ENCODE measurements around the gene GALT.

GALT gene

DNA sequence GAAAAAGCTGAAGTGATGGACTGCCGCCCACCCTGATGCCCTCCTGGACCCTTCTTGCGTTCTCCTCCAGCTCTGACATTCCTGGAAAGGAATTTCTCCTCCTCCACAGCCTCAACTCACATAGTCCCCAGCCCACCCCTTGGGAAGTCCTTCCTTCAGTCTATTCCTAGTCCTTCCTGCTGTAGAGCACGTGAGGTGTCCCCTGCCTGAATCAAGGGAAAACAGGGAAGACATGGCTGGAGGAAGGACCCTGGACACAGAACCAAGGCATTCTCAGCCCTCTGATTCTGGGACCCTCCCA lies 21.3 kb upstream of the GALT start:
- ChIA-PET CTCF (interaction anchor here (0.6 to 1.9 kb wide), 2 partner anchors 9 to 352 kb away, joined by 3 to 10 read pairs; no protein-coding TSS in a partner anchor), POLR2A (ENCODE audit: low non-redundant PET) (no interaction called here)
- H3K27ac ChIP-seq = no peak overlapping the region
- DNase-seq (ENCODE audit: low spot score) = no peak
- TF ChIP-seq, protein P1, sequence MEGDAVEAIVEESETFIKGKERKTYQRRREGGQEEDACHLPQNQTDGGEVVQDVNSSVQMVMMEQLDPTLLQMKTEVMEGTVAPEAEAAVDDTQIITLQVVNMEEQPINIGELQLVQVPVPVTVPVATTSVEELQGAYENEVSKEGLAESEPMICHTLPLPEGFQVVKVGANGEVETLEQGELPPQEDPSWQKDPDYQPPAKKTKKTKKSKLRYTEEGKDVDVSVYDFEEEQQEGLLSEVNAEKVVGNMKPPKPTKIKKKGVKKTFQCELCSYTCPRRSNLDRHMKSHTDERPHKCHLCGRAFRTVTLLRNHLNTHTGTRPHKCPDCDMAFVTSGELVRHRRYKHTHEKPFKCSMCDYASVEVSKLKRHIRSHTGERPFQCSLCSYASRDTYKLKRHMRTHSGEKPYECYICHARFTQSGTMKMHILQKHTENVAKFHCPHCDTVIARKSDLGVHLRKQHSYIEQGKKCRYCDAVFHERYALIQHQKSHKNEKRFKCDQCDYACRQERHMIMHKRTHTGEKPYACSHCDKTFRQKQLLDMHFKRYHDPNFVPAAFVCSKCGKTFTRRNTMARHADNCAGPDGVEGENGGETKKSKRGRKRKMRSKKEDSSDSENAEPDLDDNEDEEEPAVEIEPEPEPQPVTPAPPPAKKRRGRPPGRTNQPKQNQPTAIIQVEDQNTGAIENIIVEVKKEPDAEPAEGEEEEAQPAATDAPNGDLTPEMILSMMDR (conservative IDR thresholded peaks at IDR 0.05; ENCODE audit: low read depth) = no peak

DNA sequence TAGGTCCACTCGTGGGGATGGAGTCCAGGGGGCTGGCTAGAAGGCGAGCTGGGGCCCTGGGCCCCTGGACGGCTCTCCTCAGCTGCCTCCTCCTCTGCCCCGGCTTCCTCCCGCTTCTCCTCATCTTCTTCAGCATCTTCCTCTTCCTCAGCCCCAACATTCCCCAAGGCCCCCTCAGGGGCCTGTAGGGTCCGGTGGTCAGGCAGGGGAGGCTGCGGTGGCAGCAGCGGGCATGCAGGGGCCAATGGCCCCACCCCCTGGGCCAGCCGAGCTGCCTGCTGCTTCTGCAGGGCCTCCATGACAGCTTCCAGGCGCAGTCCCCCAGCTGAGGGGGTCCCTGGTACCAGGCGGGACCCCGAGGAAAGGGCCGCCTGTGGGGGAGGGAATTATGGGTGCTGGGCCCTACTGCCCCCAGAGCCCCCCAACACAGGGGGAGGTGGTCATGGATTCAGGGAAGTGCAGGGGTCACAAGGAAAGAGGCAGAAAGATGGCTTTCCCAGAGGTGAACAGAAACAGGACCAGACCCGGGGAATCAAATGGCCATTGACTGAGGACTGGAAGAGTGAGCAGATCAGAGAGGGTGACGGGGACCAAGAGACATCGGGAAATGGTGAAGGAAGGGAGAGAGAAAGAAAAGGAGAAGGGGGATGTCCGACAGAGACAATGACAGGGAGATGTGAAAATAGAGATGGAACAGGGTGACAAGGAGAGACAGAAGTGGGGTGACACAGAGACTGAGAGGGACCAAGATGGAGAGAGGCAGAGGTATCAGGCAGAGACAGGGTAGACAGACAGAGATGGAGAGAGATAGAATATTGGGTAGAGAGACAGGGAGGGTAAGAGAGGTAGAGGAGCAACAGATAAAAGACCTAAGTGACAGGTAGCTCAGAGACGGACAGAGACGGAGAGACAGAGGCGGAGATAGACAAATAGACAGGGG lies 18.5 kb upstream of the GALT start:
- CTCF ChIA-PET = no interaction called here
- no peak for DNase-seq (ENCODE audit: low spot score)
- no peak overlapping the region for H3K27ac ChIP-seq
- POLR2A ChIA-PET (ENCODE audit: low non-redundant PET) = interaction anchor here (0.6 kb wide), 1 partner anchor 17 kb away, joined by 4 read pairs; no protein-coding TSS in a partner anchor
- TF ChIP-seq, protein P1 (conservative IDR thresholded peaks at IDR 0.05; ENCODE audit: low read depth) = no peak

DNA sequence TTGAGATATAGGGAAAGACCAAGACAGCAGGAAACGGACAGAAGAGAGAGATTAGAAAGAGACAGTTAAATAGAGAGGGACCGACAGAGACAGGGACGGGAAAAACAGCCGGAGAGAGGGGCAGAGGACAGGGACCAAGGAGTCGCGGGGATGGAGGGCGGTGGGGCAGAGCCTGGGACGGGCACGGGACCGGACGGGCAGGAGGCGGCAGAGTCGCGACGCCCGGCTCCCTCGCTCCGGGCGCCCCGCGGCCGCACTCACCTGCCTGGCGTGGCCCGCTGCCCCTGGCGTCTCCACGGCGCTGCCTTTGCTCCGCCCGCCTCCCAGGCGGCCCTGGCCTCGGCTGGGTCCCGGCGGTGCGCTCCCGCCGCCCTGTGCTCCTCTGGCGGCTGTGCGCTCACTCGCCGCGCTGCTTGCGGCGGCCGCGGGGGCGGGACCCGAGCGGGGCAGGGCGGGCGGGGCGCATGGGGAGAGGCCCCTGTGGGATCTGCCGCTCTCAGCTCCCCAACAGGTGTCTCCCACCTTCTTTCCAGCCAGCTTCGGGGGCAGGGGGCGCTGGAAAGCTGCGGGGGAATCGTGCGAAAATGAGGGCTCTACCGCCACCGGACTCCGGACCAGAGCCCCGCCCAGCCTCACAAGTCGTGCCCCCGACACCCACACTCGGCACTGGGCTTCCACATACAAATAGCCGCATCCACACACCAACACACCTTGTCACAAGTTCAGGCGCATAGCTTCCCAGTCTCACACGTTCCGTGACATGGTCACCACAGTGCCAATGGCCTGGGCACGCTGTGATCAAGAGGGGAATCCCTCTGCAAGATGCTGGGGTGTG lies 17.6 kb upstream of the GALT start, which contains the start of gene ARID3C:
Gene ARID3C, minus strand, starts transcription at position 411 of the 835 bp plus-strand sequence. CDS start 1,052 bp downstream, outside the sequence.
- POLR2A ChIA-PET (ENCODE audit: low non-redundant PET) = no interaction called here
- TF ChIP-seq, protein P1 (conservative IDR thresholded peaks at IDR 0.05; ENCODE audit: low read depth) = no peak; the same call in 1 of the 2 replicates
- no peak within 1 kb of the TSS for H3K27ac ChIP-seq
- DNase-seq (ENCODE audit: low spot score) = peak; percentile 49
- CTCF ChIA-PET = no interaction called here

DNA sequence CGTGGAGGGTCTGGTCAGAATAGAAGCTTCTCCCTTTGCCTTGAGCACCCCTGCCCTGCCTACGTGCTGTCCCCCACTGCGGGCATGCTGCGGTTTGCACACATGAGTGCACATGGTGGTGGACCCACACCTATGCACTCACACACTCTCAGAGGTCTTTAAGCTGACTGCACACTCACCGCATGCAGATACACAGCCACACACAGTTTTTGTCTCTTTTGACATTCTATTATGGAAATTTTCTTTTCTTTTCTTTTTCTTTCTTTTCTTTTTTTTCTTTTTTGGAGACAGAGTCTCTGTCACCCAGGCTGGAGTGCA lies 17.0 kb upstream of the GALT start:
- TF ChIP-seq, protein P1 (conservative IDR thresholded peaks at IDR 0.05; ENCODE audit: low read depth) = no peak
- H3K27ac ChIP-seq = no peak overlapping the region
- ChIA-PET POLR2A (ENCODE audit: low non-redundant PET) (no interaction called here), CTCF (no interaction called here)
- no peak for DNase-seq (ENCODE audit: low spot score)

DNA sequence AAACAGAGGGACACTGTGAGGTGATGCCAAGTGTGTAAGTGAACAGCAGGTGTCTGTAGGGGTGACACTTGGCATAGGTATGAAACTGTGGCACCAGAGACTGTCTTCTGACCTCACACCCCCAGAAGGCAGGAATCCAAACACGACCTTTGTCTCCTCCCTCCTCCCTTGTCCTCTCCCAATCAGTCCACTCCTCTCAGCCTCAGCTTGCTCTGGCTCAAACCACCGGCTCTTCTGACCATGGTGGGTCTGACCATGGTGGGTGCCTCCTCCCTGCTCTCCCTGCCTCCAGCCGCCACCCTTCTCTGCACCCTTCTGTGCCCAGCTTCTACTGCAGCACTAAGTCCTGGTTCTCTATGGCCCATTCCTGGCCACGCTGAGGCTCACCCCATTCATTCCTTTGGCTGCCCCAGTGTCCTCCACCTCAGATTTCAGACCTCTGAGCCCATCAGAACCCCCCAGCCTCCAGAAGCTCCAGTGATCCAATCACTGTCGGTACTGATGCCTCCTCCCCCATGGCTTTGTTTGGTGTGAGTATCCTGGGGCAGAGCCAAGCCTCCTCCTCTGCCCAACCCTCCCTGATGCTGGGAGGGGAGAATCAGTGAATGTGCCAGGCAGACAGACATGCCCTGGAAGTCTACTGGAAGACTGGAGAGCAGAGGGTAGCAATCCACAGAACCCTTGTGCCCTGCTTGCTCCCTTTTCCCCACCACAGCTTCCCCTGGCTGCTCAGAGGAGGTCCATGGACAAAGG lies 15.9 kb upstream of the GALT start:
- CTCF ChIA-PET = no interaction called here
- DNase-seq (ENCODE audit: low spot score) = peak; percentile 45
- H3K27ac ChIP-seq = no peak overlapping the region
- TF ChIP-seq, protein P1 (conservative IDR thresholded peaks at IDR 0.05; ENCODE audit: low read depth) = no peak
- POLR2A ChIA-PET (ENCODE audit: low non-redundant PET) = no interaction called here

DNA sequence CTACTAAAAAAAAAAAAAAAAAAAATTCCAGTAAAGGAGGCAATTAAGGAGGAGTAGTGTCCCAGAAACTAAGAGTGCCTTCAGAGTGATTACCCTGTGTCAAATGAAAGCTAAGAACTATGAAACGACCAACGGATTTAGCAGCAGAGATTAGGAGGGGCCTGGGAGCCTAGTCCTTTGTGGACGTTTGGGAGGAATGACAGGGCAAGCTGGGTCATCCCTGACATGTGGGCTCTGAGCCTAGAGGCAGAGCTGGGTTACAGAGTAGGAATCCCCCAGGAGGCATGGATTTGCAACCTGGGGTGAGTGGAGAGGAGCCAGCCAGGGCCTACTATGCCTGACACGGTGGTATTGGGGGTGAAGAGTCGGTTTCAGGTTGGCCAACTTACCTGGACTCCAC lies 13.3 kb upstream of the GALT start:
- TF ChIP-seq, protein P1 (conservative IDR thresholded peaks at IDR 0.05; ENCODE audit: low read depth) = no peak
- POLR2A ChIA-PET (ENCODE audit: low non-redundant PET) = no interaction called here
- CTCF ChIA-PET = interaction anchor here (0.6 to 2.1 kb wide), 19 partner anchors 8 to 1470 kb away, joined by 3 to 12 read pairs (median 6); partner anchors contain the start of genes DCTN3, ENHO and GALT
- no peak overlapping the region for H3K27ac ChIP-seq
- no peak for DNase-seq (ENCODE audit: low spot score)

Measured in RWPE1 (cell line).